Duodenal mucosa (tissue), 2 donors: Measurements from ENCODE around the gene LIMS2.

ENCODE experiments used
- H3K27ac ChIP-seq: one replicate; pipeline ENCODE4 v1.7.0; 2013; ENCODE audit warnings: low read depth, low read length
- H3K27me3 ChIP-seq, 2 donors: one replicate each; pipeline ENCODE4 v1.7.0; 2013; ENCODE audit warnings: low read length in 2 of 2, control low read depth in 1 of 2; ENCODE audit not compliant: insufficient read depth in 2 of 2, control insufficient read depth in 1 of 2
- H3K36me3 ChIP-seq, 2 donors: one replicate each; pipeline ENCODE4 v1.7.0; 2013; ENCODE audit warnings: low read length in 2 of 2, control low read depth in 1 of 2; ENCODE audit not compliant: insufficient read depth in 2 of 2, control insufficient read depth in 1 of 2
- H3K4me1 ChIP-seq, 2 donors: one replicate each; pipeline ENCODE4 v1.7.0; 2013; ENCODE audit warnings: low read length in 2 of 2, control low read depth in 1 of 2; ENCODE audit not compliant: insufficient read depth in 2 of 2, control insufficient read depth in 1 of 2
- H3K4me3 ChIP-seq, 2 donors: one replicate each; pipeline ENCODE4 v1.7.0; 2013; ENCODE audit warnings: low read length in 2 of 2, low read depth in 1 of 2
- H3K9ac ChIP-seq, 2 donors: one replicate each; pipeline ENCODE4 v1.7.0; 2013; ENCODE audit warnings: low read length in 2 of 2, low read depth in 1 of 2
- H3K9me3 ChIP-seq, 2 donors: one replicate each; pipeline ENCODE4 v1.7.0; 2013; ENCODE audit warnings: low read length in 2 of 2, control low read depth in 1 of 2; ENCODE audit not compliant: control insufficient read depth in 1 of 2

LIMS2 gene

DNA sequence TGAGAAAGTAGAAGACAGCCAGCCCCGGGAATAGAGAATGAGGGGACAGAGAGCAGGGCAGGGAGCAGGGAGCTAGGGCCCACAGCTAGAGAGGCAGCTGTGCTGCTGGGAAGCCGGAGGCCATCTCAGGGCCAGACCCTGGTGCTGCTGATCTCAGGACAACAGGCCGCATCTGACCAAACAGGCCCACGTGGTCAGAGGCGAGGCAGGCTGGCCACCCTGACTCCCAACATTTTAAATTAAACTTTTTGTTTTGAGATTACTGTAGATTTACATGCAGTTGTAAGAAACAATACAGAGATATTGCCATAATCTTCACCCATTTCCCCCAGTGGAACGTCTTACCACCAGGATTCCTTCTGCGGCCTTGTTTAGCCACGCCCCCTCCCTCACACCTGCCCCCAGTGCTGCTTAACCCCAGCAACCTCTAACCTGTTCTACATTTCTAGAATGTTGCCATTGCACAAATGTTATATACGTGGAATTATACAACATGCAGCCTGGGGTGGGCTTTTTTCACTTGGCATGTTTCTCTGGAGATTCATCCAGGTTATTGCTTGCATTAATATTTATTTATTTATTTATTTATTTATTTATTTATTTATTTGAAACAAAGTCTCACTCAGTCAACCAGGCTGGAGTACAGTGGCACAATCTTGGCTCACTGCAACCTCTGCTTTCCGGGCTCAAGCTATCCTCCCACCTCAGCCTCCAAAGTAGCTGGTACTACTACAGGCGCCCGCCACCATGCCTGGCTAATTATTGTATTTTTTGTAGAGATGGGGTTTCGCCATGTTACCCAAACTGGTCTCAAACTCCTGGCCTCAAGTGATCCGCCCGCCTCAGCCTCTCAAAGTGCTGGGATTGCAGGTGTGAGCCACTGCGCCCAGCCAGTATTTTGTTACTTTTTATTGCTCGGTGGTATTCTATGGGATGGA is 78.0 kb downstream of the LIMS2 start:
- peaks cover 8 to 32% of the 10 kb centered on the region in 2 donors for H3K36me3 ChIP-seq
- no peaks in the 10 kb centered on the region for H3K9me3 ChIP-seq
- no peaks in the 10 kb centered on the region for H3K4me1 ChIP-seq
- H3K4me3 ChIP-seq = no peak overlapping the region
- no peak overlapping the region for H3K27ac ChIP-seq
- no peaks in the 10 kb centered on the region for H3K27me3 ChIP-seq
- H3K9ac ChIP-seq = no peak overlapping the region

GRCh38 chr2:127596311-127597045 is 78.9 kb downstream of the LIMS2 start:
- Histone ChIP-seq H3K4me3 (no peak overlapping the region), H3K27ac (no peak overlapping the region)

DNA sequence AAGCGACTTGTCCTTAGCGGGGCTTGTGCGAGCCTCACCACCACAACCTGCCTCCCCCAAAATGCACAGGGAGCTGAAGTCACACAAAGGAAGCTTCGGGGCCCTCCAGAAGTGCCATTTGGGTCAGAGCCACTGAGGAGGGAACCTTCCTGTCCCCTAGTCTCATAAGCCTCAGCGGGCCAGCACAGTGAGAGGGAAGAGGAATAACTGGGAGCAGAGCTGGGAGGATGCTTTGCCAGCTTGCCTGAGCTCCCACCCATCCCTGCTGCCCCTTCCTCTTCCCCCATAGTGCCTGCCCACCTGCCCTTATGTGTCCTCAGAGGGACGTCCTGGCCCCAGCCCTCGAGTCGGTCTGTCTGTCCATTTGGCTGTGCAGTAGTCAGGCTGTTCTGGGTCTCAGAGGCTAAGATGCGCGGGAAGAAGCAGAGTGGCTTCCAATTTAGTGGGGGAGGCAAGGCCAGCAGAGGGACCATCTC is 81.2 kb downstream of the LIMS2 start:
- no peak overlapping the region for H3K27ac ChIP-seq
- H3K4me1 ChIP-seq = no peaks in the 10 kb centered on the region
- no peak overlapping the region for H3K4me3 ChIP-seq
- no peaks in the 10 kb centered on the region for H3K9me3 ChIP-seq
- no peak overlapping the region for H3K9ac ChIP-seq
- peaks cover 10 to 46% of the 10 kb centered on the region in 2 donors for H3K36me3 ChIP-seq
- no peaks in the 10 kb centered on the region for H3K27me3 ChIP-seq

More at GRCh38 chr2:127596311-127597045, 78.9 kb downstream of the LIMS2 start:
- Histone ChIP-seq H3K36me3 (peaks cover 5 to 32% of the 10 kb centered on the region in 2 donors), H3K9ac (no peak overlapping the region), H3K27me3 (no peaks in the 10 kb centered on the region), H3K4me1 (no peaks in the 10 kb centered on the region), H3K9me3 (no peaks in the 10 kb centered on the region)

DNA sequence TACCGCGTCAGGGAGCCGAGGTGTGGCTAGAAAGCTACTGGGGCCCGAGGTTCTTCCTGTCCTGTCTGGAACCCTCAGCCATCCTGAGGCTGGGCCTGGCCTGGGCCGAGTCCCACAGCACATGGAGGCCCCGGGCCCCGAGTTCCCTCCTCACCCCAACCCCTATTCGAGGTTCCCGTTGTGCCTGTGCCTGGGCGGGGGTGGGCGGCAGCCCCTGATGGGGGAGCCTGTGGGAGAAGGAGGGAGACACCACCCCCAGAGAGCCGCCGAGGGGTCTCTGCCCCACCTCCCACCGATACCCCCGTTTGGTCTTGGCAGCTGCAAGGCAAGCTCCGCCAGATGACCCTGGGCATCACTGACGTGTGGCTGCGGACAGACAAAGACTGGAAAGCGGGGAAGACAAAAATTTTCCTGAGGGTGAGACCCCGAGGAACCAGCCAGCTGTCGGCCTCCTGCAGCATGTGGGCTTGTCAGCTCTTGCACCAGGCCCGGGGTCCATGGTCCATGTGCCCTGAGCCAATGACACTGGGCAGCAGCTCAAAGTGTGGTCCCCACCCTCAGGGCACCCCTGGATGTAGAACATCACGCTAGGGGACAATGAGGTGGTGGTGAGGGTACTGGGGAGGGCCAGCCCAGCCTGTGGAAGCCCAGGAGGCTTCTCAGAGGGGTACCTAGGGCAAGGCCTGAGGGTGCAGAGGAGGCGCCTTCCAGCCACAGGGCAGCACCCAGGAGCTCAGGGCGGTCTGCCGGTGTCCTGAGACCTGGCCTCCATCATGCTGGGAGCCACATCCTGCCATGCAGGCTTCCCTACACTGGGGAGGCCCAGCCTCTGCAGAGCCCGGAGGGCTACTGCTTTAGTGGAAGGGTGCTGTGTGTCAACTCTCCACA is 81.9 kb downstream of the LIMS2 start:
- no peaks in the 10 kb centered on the region for H3K9me3 ChIP-seq
- no peaks in the 10 kb centered on the region for H3K27me3 ChIP-seq
- no peak overlapping the region for H3K9ac ChIP-seq
- H3K4me1 ChIP-seq = no peaks in the 10 kb centered on the region
- no peak overlapping the region for H3K27ac ChIP-seq
- no peak overlapping the region for H3K4me3 ChIP-seq
- H3K36me3 ChIP-seq = peaks cover 11 to 43% of the 10 kb centered on the region in 2 donors

DNA sequence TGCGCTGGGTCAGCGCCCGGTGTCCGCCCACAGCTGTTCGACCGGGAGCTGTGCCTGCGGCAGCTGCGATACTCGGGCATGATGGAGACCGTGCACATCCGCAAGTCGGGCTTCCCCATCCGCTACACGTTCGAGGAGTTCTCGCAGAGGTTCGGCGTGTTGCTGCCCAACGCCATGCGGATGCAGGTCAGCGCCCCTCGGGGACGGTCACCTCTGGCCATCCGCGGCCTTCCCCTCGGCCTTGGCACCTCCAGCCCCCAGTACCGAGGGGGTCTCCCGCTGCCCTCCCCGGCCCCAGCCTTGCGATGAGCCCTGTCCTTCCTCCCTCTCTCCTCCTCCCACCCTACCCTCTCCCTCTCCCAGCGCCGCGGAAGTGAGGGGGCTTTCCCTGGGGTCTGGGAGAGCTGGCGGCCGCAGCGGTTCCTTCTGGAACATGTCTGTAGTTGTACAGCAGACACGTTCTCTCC is 82.5 kb downstream of the LIMS2 start:
- peaks cover 18 to 46% of the 10 kb centered on the region in 2 donors for H3K36me3 ChIP-seq

DNA sequence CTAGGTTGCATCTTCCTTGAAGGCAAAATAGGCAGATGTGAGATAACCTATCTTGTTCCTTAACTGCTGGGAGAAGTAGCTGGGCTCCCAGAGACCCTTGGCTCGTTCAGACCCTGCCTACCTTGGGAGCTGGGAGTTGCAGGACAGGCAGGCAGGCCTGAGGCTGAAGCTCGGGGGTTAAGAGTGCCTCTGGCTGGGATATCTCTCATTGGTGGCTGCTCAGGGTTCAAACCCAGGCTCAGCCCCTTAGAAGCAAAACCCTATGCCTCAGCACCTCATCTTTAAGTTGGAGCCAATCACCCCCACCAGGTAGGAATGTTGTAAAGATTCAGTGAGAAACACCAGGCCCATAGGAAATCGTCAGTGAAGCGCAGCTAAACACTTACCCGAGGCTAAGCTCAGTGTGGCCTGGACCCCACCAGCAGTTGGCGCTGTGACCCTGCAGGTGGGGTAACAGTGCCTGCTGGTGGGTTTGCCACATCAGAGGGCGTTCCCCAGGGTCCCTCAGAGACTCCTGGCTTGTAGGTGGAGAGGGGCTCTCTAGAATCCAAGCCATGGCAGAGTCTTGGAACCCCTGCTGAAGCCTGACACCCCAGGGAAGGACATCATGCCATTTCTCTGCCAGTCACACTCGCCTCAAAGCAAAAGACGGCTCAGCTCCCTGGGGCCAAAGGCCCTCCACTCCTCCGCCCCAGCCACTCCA is 84.0 kb downstream of the LIMS2 start:
- Histone ChIP-seq H3K9me3 (no peaks in the 10 kb centered on the region), H3K27ac (no peak overlapping the region), H3K36me3 (peaks cover 22 to 48% of the 10 kb centered on the region in 2 donors), H3K9ac (no peak overlapping the region), H3K4me1 (no peaks in the 10 kb centered on the region), H3K27me3 (no peaks in the 10 kb centered on the region), H3K4me3 (no peak overlapping the region)

More for the DNA sequence above, 82.5 kb downstream of the LIMS2 start:
- H3K9ac ChIP-seq = no peak overlapping the region
- H3K27me3 ChIP-seq = no peaks in the 10 kb centered on the region
- H3K27ac ChIP-seq = no peak overlapping the region
- no peak overlapping the region for H3K4me3 ChIP-seq
- H3K4me1 ChIP-seq = no peaks in the 10 kb centered on the region
- no peaks in the 10 kb centered on the region for H3K9me3 ChIP-seq

GRCh38 chr2:127590386-127591190 is 84.7 kb downstream of the LIMS2 start:
- Histone ChIP-seq H3K9ac (no peak overlapping the region), H3K27ac (no peak overlapping the region), H3K4me1 (no peaks in the 10 kb centered on the region), H3K9me3 (no peaks in the 10 kb centered on the region), H3K27me3 (no peaks in the 10 kb centered on the region), H3K4me3 (no peak overlapping the region), H3K36me3 (peaks cover 22 to 49% of the 10 kb centered on the region in 2 donors)

DNA sequence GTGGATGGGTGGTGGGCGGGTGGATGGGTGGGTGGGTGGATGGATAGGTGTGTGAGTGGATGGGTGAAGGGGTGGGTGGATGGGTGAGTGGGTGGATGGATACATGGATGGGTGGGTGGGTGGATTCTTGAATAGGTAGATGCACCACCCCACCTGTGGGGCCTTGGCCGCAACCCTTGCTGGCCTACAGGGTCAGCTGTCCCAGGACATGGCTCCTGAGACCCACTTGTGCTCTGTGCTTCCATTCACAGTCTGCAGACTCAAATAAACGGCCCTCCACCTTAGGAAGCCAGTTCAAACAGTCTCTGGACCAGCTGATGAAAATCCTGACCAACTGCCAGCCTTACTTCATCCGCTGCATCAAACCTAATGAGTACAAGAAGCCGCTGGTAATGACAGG is 85.5 kb downstream of the LIMS2 start:
- Histone ChIP-seq H3K9me3 (no peaks in the 10 kb centered on the region), H3K27ac (no peak overlapping the region), H3K36me3 (peaks cover 22 to 52% of the 10 kb centered on the region in 2 donors), H3K4me3 (no peak overlapping the region), H3K27me3 (no peaks in the 10 kb centered on the region), H3K9ac (no peak overlapping the region), H3K4me1 (no peaks in the 10 kb centered on the region)
